GM12875 (cell line): ENCODE measurements around the gene GKN2.

Experiments used
- H3K4me3 ChIP-seq: one replicate; pipeline ENCODE4 v1.5.1; 2011; ENCODE audit warnings: low read depth, low read length, control low read depth
- TF ChIP-seq, protein P1 (sequence below): IDR thresholded peaks from 2 replicates; pipeline ENCODE4 v1.5.1; 2011; ENCODE audit warnings: low read depth, mild to moderate bottlenecking, control low read depth, inconsistent platforms, low read length, moderate library complexity, borderline replicate concordance; ENCODE audit not compliant: insufficient read depth

The GKN2 gene

DNA sequence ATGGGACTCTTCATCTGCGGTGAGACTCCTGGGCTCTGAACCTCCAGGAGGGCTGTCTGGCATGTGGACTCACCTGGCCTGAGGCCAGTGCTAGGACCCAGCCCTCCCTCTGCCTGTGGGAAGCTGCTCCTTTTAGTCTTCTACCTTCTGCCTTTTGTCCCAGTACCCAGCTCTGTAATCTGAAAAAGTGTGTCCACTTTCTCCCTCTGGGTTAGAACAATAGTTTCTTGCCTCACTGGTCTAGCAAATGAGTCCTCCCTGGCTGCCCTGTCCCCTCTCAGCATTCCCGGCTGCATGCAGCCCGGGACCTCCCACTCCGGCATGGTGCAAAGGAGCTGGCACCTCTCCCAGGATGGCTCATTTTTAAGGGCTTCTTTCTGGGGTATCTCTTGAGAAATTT lies 25.9 kb downstream of the GKN2 start:
- H3K4me3 ChIP-seq: no peak overlapping the region

DNA sequence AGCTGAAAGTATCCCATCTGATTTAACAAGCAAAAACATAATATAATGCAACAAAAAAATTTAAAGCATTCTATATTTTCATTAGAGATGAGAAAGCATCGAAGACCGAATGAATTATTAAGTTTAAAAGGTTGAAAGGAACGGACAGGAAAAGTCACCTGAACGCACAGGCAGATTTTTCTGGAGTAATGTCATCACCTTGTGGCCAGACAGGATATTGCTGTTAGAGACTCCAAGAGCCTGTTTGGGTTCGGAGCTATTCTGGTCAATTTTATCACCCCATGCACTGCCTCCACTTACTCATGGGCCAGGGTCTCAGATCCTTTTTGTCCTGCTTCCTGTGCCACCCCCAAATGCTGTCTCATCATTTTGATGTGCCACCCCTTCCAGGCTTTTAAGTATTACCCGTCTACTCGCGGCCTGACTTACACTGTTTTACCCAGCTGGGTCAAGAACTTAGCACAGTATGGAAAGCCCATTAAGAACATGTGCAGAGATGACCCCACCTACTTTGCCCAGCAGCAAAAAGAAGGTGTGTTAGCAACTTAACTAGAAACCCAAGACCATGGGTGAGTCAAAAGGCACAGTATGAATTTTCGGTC lies 27.3 kb downstream of the GKN2 start:
- TF ChIP-seq, protein P1, sequence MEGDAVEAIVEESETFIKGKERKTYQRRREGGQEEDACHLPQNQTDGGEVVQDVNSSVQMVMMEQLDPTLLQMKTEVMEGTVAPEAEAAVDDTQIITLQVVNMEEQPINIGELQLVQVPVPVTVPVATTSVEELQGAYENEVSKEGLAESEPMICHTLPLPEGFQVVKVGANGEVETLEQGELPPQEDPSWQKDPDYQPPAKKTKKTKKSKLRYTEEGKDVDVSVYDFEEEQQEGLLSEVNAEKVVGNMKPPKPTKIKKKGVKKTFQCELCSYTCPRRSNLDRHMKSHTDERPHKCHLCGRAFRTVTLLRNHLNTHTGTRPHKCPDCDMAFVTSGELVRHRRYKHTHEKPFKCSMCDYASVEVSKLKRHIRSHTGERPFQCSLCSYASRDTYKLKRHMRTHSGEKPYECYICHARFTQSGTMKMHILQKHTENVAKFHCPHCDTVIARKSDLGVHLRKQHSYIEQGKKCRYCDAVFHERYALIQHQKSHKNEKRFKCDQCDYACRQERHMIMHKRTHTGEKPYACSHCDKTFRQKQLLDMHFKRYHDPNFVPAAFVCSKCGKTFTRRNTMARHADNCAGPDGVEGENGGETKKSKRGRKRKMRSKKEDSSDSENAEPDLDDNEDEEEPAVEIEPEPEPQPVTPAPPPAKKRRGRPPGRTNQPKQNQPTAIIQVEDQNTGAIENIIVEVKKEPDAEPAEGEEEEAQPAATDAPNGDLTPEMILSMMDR: peak; percentile 94
- no peak overlapping the region for H3K4me3 ChIP-seq

More for the DNA sequence above, 25.9 kb downstream of the GKN2 start:
- TF ChIP-seq, protein P1: no peak

DNA sequence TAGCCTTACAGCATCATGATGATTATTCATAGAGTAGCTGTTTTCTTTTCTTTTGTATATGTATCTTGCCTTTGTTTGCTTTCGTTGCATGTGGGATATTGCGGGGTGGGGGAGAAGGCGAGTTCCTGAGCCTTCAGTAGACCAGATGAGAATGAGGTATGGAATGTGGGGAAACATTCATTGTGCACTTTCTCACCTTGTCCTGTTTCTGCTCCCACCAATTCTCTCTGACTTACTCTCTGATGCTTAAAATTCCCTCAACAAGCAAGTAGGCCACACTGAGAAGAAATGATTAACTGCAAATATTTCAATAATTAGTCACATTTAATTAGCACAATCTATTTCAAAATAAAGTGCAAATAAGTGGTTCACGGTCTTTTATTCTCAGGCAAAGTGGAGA lies 31.0 kb downstream of the GKN2 start:
- no peak overlapping the region for H3K4me3 ChIP-seq
- TF ChIP-seq, protein P1: no peak

DNA sequence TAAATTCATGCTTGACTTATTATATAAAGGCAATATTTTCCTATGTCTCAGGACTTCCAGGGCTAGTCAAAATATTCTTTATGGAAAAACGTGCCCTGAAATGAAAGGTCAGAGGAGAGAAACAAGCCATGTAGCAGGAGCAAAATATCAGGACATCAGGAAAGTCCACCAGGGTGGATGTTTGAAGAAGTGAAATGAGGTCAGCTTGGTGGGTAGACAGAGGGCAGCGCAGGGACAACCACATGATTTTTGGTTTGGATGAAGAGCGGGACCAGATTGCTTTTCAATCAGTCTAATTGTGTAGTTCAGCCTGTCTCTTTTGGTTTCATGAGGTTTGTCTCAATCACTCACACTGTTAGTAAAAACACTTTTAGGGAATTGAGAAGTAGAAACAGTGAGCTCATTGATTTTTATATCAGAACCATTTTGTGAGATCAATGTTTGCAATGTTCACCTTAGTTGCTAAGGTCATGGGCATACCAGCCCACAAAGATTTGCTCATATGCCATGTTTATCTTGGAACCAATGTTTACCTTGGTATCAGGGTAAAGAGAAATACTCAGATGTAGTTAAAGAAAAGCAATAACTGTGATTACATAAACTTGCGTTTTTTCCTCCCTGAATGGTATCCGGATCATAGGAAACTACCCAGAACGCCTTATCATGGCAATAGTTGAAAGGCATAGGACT lies 32.1 kb downstream of the GKN2 start:
- no peak overlapping the region for H3K4me3 ChIP-seq
- TF ChIP-seq, protein P1: no peak

DNA sequence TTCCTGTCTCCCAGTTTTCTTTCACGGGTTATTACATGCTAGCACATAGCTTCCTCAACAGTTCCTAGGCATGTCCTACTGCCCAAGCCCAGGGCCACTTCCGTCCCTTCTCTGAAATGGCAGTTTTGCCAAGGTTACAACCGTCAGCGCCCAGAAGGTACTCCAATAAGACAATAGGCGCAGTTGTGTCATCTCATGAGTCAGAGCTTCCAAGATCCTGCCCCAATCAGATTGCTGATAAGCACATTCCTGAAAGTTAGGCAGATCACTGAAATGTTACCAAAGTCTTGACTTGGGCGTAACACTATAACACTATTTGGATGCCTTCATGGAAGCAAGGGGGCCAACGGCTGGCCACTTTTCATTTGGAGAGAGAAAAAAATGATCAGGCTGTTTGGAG lies 34.2 kb downstream of the GKN2 start:
- TF ChIP-seq, protein P1: no peak
- H3K4me3 ChIP-seq: no peak overlapping the region

DNA sequence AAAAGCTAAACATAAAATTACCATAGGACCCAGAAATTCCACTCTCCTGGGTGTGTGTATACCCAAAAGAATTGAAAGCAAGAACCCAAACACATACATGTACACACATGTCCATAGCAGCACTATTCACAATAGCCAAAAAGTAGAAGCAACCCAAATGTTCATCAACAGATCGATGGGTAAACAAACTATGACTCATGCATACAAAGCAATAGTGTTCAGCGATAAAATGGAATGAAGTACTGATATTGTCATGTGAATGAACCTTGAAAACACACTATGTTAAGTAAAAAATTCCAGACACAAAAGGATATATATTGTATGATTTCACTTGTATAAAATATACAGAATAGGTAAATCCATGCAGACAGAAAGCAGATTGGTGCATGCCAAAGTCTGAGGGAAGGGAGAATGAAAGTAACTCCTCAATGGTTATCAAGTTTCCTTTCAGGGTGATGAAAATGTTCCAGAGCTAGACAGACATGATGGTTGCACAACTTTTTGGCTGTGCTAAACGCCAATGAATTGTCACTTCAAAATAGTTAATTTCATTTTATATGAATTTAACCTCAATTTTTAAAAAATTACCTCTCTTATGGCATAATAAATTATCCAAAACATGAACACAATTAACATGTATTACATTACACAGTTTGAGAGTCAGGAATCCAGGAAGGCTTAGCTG lies 35.5 kb downstream of the GKN2 start:
- TF ChIP-seq, protein P1: no peak
- H3K4me3 ChIP-seq: no peak overlapping the region

DNA sequence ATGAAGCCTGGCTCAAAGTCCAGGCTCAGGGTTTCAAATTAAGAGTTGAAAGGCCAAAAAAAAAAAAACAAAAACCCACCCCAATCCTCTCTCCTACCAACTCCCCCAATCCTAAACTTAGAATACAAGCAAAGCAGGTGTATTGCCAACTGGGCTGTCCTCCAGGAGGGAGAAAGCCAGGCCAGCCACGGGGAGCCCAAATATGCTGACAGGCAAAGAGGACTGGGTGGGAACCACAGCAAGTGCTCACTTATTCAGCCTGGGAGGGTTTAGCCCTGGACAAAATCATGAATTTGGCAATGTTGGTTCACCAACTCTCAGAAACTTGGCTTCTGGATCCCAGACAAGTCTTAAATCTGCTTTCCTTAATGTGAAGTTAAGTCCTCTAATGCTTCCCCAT lies 36.5 kb downstream of the GKN2 start:
- H3K4me3 ChIP-seq: no peak overlapping the region
- TF ChIP-seq, protein P1: no peak
